GM18498 (cell line): ENCODE measurements around the gene CEACAM19.

Experiments used
- ATAC-seq: cut with Tn5 transposase; IDR thresholded peaks from one replicate; pipeline ENCODE4 v1.9.1; 2021; ENCODE audit warnings: mild to moderate bottlenecking, moderate library complexity; ENCODE audit not compliant: unreplicated experiment

Gene CEACAM19

GRCh38 chr19:44722131-44723121, 51.1 kb downstream of the CEACAM19 start:
- ATAC-seq = no peak

DNA sequence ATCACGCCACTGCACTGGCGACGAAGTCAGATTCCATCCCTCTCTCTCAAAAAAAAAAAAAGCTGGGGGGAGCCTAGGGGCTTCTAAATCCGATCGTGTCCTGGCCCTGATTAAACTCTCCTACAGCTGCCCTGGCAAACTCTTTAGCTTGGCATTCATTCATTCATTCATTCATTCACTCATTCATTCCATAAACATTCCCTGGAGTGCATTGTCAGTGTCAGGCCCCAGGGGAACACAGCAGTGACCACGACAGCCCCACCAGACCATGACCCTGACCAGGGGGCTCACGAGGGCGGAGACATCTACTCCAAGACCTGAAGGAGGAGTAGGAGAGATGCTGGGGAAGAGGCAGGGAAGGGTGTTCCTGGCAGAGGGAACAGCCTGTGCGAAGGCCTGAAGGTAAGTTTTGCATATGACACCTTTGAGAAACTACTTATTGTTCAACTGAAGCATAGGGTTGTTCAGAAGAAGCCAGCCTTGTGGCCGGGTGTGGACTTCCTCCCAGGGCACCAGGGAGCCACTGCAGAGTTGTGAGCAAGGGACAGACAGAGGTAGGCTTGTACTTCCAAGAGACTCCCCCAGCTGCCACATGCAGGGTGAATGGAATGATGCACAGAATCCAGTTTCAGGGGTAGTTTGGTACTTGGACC, 52.1 kb downstream of the CEACAM19 start:
- no peak for ATAC-seq

DNA sequence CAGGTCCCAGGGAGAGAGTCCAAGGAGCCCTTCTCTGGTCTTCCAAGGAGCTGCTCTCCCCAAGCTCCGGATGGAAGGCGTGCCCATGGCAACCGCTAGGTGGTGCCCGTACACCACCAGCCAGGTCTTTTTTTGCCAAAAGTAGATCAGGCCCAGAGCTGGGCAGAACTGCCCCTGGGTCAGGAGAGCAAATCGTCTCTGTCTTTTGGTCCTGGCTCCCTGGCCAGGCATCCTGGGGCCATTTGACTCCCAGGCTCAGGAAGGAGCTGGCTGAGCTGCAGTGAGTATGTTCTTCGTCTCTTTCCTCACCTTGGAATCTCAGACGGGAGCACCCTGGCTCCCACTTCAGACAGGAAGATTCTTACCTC, 52.7 kb downstream of the CEACAM19 start:
- ATAC-seq = no peak

- no peak for ATAC-seq
These were observed 54.0 kb downstream of the CEACAM19 start for GRCh38 chr19:44725251-44725650.

DNA sequence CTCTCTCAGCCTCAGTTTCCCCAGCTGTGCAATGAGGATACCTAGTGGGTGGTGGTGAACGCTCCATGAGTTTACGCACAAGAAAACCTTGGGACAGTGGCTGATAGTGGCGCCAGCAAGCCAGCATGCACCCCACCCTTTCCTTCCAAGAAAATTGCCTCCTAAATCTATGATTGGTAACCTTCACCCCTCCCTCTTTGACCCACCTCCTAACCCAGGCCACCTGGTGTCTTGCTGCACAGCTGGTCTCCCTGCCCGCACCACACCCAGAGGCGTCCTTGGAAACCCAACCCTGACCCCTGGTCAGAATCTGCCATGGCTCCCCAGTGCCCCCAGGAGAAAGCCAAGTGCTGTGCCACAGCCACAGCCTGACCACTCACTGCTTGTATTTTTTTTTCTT, 54.4 kb downstream of the CEACAM19 start:
- no peak for ATAC-seq

- no peak for ATAC-seq
These were observed 55.2 kb downstream of the CEACAM19 start for GRCh38 chr19:44726465-44726864.

DNA sequence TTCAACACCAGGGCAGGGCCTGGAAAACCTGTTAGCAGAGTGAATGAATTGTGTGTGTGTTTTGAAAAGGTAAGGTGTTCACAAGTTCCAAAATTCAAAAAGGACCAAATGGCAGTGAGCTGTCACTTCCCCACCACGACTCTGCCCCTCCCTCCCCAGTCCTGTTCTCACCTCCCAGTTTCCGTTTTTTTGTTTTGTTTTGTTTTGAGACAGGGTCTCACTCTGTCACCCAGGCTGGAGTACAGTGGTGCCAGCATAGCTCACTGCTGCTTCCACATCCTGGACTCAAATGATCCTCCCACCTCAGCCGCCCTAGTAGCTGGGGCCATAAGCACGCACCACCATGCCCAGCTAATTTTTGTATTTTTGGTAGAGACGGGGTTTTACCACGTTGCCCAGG, 56.9 kb downstream of the CEACAM19 start:
- no peak for ATAC-seq

DNA sequence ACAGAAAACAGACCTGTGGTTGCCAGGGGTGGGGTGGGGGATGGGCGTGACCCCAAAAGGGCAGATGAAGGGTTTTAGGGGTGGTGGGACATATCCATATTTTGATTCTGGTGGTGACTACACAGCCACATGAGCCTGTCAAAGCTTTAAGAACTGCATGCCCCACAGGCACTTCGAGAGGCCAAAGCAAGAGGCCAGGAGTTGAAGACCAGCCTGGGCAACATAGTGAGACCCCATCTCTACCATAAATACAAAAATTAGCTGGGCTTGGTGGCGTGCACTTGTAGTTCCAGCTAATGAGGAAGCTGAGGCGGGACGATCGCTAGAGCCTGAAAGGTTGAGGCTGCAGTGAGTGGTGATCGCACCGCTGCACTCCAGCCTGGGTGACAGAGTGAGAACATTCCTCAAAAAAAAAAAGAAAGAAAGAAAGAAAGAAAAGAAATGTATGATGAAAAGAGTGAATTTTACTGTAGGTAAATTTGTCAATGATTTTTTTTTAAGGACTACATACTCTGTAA, 58.3 kb downstream of the CEACAM19 start:
- no peak for ATAC-seq

DNA sequence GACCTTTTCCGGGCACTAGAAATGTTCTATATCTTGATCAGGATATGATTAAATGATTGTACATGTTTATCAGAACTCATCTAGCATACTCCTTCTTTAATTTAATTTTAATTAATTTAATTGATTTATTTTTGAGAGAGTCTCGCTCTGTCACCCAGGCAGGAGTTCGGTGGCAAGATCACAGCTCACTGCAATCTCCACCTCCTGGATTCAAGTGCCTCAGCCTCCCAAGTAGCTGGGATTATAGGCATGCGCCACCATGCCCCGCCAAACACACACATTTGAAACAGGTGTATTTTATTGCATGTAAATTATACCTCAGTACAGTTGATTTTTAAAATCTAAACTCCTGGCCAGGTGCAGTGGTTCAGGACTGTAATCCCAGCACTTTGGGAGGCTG, 59.8 kb downstream of the CEACAM19 start:
- ATAC-seq = no peak

- no peak for ATAC-seq
These were observed 60.3 kb downstream of the CEACAM19 start for GRCh38 chr19:44731622-44732021.

DNA sequence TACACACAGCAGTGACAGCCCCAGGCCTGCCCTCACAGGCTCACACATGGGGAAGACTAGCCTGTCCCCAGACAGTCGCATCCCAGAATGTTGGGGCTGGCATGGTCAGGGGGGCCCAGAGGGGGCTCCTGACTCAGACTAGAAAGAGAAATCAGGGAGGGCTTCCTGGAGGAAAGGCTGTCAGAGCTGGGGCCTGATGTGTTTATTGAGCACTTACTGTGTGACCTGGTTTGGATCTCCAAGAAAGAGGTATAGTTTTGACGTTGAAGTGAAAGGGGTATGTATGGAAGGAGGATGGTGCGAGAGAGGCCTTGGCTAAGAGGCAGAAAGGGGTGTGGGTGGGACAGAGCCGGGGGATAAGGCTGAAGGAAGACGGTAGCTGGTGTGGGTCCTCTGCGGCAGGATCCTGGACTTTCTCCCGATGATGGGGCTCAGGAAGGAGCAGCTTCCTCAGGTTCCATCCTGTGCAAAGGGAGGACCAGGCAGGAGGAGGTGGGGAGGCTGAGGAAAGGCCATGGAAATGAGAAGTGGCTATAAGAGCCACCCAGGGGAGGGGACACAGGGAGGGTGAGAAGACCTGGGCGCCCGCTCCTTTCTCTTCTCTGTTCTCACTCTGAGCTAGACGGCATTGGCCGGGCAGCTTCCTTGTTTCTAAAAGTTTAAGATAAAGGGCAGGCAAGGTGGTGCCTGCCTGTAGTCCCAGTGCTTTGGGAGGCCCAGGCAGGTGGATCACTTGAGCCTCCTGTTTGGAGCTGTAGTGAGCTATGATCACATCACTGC, 61.1 kb downstream of the CEACAM19 start:
- no peak for ATAC-seq
